C4-2B (cell line): ENCODE measurements around the gene PLCH2.

ENCODE experiments used
- H3K27ac ChIP-seq: fragments of 450-650 bp; 2 replicates; pipeline ENCODE4 v1.5.1; 2017
- ZFX ChIP-seq: fragments of 450-650 bp; IDR thresholded peaks from 2 replicates; pipeline ENCODE4 v1.6.1; 2017
- TF ChIP-seq, protein P1 (sequence below): fragments of 450-650 bp; conservative IDR thresholded peaks from 2 replicates; pipeline ENCODE4 v1.5.1; 2017; ENCODE audit warnings: mild to moderate bottlenecking

Gene PLCH2

DNA sequence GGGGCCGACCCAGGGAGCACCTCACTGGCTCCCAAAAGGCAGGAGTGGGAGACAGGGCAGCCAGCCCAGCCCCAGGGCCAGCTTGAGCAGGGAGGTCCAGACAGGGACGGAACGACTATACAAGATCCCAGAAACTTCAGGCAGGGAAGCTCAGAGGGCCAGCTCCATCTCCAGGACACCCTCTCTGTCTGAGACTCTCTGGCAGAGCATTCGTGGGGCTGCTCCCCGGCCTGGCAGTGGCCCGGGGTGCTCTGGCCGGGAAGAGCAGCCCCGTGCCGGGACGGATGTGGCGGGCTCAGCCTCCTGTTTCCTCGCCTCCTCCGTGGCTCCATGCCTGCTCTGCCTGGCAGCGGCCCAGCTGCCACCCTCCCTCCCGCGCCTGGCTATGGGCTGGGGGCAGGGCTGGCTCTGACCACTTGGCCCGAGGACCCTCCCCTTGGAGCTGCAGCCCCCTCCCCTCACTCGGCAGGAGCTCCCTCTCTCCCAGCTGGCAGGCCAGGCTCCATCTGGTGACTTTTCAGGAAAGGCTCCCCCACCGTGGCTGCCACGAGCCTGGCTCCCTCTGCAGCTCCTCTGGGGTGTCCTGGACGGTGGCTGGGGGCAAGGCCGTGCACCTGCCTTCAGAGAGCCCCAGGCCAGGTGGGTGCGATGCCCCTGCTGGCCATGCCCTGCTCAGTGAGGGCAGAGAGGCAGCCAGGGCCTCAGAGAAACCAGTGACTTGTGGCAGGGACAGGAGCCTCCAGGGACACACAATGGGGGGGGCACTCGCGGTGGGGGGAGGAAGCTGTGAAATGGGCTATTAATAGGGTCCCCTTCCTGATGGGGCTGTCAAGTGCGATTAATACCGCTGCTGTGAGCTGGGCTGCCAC, 5.6 kb upstream of the PLCH2 start:
- TF ChIP-seq, protein P1, sequence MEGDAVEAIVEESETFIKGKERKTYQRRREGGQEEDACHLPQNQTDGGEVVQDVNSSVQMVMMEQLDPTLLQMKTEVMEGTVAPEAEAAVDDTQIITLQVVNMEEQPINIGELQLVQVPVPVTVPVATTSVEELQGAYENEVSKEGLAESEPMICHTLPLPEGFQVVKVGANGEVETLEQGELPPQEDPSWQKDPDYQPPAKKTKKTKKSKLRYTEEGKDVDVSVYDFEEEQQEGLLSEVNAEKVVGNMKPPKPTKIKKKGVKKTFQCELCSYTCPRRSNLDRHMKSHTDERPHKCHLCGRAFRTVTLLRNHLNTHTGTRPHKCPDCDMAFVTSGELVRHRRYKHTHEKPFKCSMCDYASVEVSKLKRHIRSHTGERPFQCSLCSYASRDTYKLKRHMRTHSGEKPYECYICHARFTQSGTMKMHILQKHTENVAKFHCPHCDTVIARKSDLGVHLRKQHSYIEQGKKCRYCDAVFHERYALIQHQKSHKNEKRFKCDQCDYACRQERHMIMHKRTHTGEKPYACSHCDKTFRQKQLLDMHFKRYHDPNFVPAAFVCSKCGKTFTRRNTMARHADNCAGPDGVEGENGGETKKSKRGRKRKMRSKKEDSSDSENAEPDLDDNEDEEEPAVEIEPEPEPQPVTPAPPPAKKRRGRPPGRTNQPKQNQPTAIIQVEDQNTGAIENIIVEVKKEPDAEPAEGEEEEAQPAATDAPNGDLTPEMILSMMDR: no peak
- TF ChIP-seq ZFX: no peak

DNA sequence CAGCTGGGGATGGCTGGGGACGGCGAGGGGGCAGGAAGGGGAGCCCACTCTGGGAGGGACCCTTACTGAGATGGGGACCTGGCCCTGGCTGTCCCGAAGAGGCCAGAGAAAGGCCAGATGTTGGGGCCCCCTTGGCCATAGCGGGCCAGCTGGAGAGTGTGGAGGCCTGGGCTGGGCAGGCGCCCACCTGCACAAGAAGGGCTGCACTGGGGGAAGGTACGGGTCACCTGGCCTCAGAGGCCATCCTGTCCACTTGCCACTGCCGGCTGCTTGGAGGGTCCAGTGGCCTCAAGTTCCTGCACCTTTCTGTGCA, 5.0 kb upstream of the PLCH2 start:
- H3K27ac ChIP-seq: no peak overlapping the region
- no peak for TF ChIP-seq ZFX
- TF ChIP-seq, protein P1: no peak

More for the DNA sequence above, 5.6 kb upstream of the PLCH2 start:
- no peak overlapping the region for H3K27ac ChIP-seq

DNA sequence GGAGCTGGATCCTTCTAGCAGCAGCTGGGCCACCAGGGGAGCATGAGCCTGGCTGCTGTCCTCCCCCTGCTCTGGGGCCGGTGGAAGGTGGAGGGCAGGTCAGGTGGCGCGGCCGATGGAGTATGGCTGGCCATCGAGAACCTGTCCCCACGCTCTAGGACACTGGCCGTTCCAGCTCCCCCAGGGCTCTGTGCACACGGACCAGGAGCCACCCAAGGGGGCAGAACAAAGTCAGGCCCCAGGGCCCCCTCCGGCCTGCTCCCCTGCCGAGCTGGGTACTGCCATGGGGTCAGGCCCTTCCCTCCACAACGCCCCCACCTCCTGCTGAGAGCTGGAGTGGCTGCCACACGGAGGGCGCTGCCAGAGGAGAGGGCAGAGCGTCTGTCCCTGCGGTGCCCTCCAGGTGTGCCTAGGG, 4.5 kb upstream of the PLCH2 start:
- TF ChIP-seq, protein P1: no peak
- no peak for TF ChIP-seq ZFX

DNA sequence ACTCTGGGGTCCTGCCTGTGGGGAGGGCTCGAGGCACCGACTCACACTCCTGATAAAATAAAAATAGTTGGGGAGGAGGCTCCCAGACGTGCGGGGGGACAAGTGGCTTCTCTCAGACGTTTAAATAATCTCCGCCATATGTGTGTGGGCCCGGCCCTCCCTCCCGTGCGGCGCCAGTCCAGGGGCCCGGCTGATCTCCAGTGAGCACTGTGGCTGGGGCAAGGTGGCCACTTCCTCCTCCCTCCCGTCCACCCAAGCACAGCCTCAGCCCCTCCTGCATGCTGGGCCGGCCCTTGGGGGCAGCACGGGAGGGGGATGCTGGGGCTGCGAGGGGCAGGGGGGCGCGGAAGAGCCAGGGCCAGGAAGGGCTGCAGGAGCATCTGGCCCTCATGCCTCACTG, 4.0 kb upstream of the PLCH2 start:
- TF ChIP-seq ZFX: no peak
- TF ChIP-seq, protein P1: no peak
- no peak overlapping the region for H3K27ac ChIP-seq

More for the DNA sequence above, 4.5 kb upstream of the PLCH2 start:
- H3K27ac ChIP-seq: no peak overlapping the region

DNA sequence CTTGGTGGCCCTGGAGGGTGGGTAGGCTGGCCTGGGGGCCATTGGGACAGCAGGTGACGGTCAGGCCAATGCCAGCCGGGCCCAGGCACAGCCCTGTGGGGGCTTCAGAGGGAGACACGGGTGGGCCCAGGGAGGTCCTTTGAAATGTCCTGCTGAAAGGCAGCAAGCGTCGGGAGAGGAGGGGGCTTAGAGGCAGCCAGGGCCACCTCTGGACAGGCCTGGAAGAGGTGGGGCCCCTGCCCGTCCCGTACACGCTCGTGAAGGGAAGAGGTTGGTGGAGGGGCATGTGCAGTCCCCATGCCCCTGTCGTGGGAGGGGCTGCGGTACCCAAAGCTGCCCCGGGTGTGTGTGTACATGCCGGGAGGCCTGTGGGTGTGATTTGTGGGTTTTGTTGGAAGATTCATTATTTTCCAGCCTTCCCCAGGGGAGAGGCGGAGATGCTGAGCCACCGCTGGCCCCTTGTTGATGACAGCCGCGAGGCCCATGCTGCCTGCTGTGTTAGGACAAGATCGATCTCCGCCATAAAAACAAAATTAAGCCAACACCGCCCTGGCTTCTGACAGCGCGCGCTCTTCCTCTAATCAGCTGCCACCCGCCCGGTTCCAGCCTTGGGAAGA, 3.4 kb upstream of the PLCH2 start:
- TF ChIP-seq, protein P1: no peak
- no peak for TF ChIP-seq ZFX
- no peak overlapping the region for H3K27ac ChIP-seq

DNA sequence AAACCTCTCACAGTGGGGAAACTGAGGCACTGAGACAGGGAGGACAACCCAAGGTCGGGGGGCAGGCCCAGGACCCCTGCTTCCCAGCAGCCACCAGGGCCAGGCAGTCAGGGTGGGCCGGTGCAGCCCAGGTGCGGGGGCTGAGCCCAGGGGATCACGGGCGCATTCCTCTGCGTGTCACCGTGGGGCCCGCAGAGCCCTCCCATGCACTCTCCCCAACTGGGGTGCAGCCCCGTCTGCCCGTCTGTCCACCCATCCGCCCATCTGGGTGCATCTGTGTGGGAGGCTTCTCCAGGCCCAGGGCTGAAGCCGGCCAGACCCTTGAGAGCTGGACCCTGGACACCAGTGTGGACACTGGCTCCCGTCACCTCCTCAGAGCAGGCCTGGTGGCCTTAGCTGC, 2.9 kb upstream of the PLCH2 start:
- no peak overlapping the region for H3K27ac ChIP-seq
- TF ChIP-seq, protein P1: no peak
- TF ChIP-seq ZFX: no peak

DNA sequence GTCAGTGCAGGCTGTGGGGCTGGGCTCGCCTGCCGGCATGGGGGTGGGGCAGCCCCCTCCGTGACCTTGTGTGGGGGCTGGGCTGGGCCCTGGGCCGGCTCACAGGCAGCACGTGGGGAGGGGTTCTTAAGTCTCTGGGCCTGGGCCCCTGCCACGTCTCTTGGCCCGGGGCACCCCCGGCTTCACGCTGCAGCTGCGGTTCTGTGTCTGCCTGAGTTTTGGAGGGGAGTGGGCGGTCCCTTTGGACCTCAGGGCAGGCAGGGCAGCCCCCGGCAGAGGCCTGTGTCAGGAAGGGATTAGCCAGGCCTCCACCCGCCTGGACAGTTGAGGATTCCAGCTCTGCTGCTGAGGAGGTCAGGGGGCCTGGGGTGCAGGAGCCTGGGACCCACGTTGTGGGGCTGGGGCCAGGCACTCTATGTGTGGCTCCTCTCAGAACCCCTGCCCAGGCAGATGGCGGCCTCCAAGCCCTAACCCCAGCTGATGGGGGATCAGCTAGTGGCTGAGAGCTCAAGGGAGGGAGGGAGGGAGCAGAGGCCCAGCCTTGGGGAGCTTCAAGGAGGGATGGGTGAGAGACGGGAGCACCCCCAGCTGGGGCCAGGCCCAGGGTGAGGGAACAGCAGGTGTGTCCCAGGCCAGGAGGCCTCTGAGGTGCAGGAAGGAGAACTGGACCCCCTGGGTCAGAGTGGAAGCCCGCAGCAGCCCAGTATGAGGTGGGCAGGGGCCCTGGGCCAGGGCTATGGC, 1.8 kb upstream of the PLCH2 start:
- TF ChIP-seq, protein P1: no peak
- TF ChIP-seq ZFX: no peak

More for the DNA sequence above, 1.8 kb upstream of the PLCH2 start:
- peak overlapping the region; percentile 35; the same call in 1 of the 2 replicates for H3K27ac ChIP-seq
